ENCODE measurements around the gene KIAA1217.

DNA sequence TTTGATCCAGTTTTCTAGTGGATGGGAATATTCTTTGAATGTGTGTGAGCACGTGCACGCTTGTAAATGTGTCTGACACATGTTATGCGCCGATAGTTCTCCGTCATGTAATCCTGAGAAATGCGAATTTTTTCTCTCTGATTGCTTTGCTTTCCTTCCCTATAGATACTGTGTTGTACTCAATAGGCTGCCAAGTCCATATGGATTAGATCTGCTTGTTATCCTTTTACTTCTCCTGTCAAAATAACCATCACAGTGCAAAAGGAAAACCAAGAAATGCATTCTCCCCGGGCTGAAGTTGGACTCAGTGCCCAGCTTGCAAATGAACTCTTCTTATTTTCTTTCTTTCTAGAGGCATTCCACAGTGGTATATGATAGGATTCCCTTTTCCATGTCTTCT is 131.9 kb downstream of the KIAA1217 start:
- TF ChIP-seq, protein P1, sequence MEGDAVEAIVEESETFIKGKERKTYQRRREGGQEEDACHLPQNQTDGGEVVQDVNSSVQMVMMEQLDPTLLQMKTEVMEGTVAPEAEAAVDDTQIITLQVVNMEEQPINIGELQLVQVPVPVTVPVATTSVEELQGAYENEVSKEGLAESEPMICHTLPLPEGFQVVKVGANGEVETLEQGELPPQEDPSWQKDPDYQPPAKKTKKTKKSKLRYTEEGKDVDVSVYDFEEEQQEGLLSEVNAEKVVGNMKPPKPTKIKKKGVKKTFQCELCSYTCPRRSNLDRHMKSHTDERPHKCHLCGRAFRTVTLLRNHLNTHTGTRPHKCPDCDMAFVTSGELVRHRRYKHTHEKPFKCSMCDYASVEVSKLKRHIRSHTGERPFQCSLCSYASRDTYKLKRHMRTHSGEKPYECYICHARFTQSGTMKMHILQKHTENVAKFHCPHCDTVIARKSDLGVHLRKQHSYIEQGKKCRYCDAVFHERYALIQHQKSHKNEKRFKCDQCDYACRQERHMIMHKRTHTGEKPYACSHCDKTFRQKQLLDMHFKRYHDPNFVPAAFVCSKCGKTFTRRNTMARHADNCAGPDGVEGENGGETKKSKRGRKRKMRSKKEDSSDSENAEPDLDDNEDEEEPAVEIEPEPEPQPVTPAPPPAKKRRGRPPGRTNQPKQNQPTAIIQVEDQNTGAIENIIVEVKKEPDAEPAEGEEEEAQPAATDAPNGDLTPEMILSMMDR (IDR thresholded peaks at IDR 0.05) = no peak
- TF ChIP-seq POLR2A (IDR thresholded peaks at IDR 0.05) = no peak
- no peak for TF ChIP-seq POLR2AphosphoS5 (IDR thresholded peaks at IDR 0.05)

All from prostate gland (tissue), 2 donors.